CD4-positive, CD25-positive, alpha-beta regulatory T cell (primary cell): Measurements from ENCODE around the gene ADGB. TPM values are rescaled to one million over a fixed set of nuclear protein-coding genes. Genes with fewer than 3 reads are reported as not detected.

Experiments
- ATAC-seq, 2 donors: fragments of 150-1000 bp; cut with Tn5 transposase; one replicate each; pipeline ENCODE4 v1.10.0; 2021; ENCODE audit warnings: low read depth in 2 of 2, moderate number of reproducible peaks in 2 of 2, moderate library complexity in 1 of 2
- DNase-seq, 3 donors: peaks; one replicate each; pipeline versions ENCODE4 v3.0.0 to v3.0.0-alpha.2; 2012 to 2022; ENCODE audit warnings: mixed read lengths in 1 of 3
- H3K27ac ChIP-seq: one replicate; pipeline ENCODE4 v1.7.0; 2013; ENCODE audit warnings: mild to moderate bottlenecking, low read length; ENCODE audit not compliant: insufficient read depth, poor library complexity, severe bottlenecking
- H3K27me3 ChIP-seq: one replicate; pipeline ENCODE4 v1.7.0; 2013; ENCODE audit warnings: low read length; ENCODE audit not compliant: control insufficient read depth, insufficient read depth
- H3K36me3 ChIP-seq: one replicate; pipeline ENCODE4 v1.7.0; 2013; ENCODE audit warnings: mild to moderate bottlenecking, low read length, moderate library complexity; ENCODE audit not compliant: control insufficient read depth, insufficient read depth
- H3K4me1 ChIP-seq: 2 replicates; pipeline ENCODE4 v1.7.0; 2013; ENCODE audit warnings: mild to moderate bottlenecking, low read length; ENCODE audit not compliant: insufficient read depth, control insufficient read depth, poor library complexity, severe bottlenecking
- H3K4me3 ChIP-seq: one replicate; pipeline ENCODE4 v1.7.0; 2013; ENCODE audit warnings: low read depth, mild to moderate bottlenecking, low read length, moderate library complexity
- H3K9me3 ChIP-seq, 2 experiments: 1 replicate in 1 of 2; 2 replicates in 1 of 2; pipeline ENCODE4 v1.7.0; 2013; ENCODE audit warnings: low read length in 2 of 2, mild to moderate bottlenecking in 1 of 2, moderate library complexity in 1 of 2; ENCODE audit not compliant: control insufficient read depth in 2 of 2
- H3K27ac Mint-ChIP-seq, 3 donors: one replicate each; pipeline ENCODE4 v1.8.0; 2020 to 2022; ENCODE audit warnings: mild to moderate bottlenecking in 3 of 3, mixed read lengths in 3 of 3, moderate library complexity in 2 of 3
- H3K27me3 Mint-ChIP-seq: one replicate; pipeline ENCODE4 v1.8.0; 2022; ENCODE audit warnings: mild to moderate bottlenecking, mixed read lengths
- H3K36me3 Mint-ChIP-seq: one replicate; pipeline ENCODE4 v1.8.0; 2020; ENCODE audit warnings: mixed read lengths
- H3K4me1 Mint-ChIP-seq, 4 donors: one replicate each; pipeline ENCODE4 v1.8.0; 2020 to 2022; ENCODE audit warnings: mixed read lengths in 4 of 4, mild to moderate bottlenecking in 1 of 4
- H3K4me3 Mint-ChIP-seq, 4 donors: one replicate each; pipeline ENCODE4 v1.8.0; 2020 to 2022; ENCODE audit warnings: mild to moderate bottlenecking in 4 of 4, mixed read lengths in 4 of 4, moderate library complexity in 3 of 4
- H3K9me3 Mint-ChIP-seq, 7 donors: one replicate each; pipeline ENCODE4 v1.8.0; 2020 to 2022; ENCODE audit warnings: mixed read lengths in 7 of 7, mild to moderate bottlenecking in 3 of 7, moderate library complexity in 2 of 7
- polyA plus RNA-seq, 4 donors: library from polyadenylated mRNA; unstranded; fragments of 300-500 nt; fragmentation: Illumina TruSeq; gene quantifications; one replicate each; pipeline ENCODE4 v1.2.3, GENCODE V29; 2021
- total RNA-seq: library from RNA; stranded (reverse); gene quantifications from one replicate; pipeline ENCODE4 v1.2.3, GENCODE V29; 2022

ADGB gene
- total and polyA plus RNA-seq, 5 donors from 2014 or later = not detected

GRCh38 chr6:146594495-146594894 is 4.3 kb upstream of the ADGB start:
- H3K4me1 ChIP-seq = no peaks in the 10 kb centered on the region
- no peaks in the 10 kb centered on the region for H3K36me3 Mint-ChIP-seq

GRCh38 chr6:146595972-146596731 is 2.6 kb upstream of the ADGB start:
- Mint-ChIP-seq H3K27me3 (peaks cover 8% of the 10 kb centered on the region), H3K4me3 (no peak overlapping the region), H3K36me3 (no peaks in the 10 kb centered on the region), H3K4me1 (peaks cover 0 to 5% (median 1%) of the 10 kb centered on the region in 4 donors), H3K9me3 (peaks cover 0 to 3% (median 0%) of the 10 kb centered on the region in 7 donors), H3K27ac (no peak overlapping the region)
- Histone ChIP-seq H3K36me3 (no peaks in the 10 kb centered on the region), H3K9me3 (no peaks in the 10 kb centered on the region), H3K4me1 (no peaks in the 10 kb centered on the region), H3K27ac (no peak overlapping the region), H3K4me3 (no peak overlapping the region), H3K27me3 (no peaks in the 10 kb centered on the region)
- ATAC-seq = no peak
- no peak for DNase-seq

More at GRCh38 chr6:146594495-146594894, 4.3 kb upstream of the ADGB start:
- H3K27ac Mint-ChIP-seq = no peak overlapping the region
- no peak overlapping the region for H3K4me3 ChIP-seq
- peaks cover 0 to 5% (median 1%) of the 10 kb centered on the region in 4 donors for H3K4me1 Mint-ChIP-seq
- H3K27me3 ChIP-seq = no peaks in the 10 kb centered on the region
- H3K9me3 Mint-ChIP-seq = peaks cover 0 to 3% (median 0%) of the 10 kb centered on the region in 7 donors
- H3K4me3 Mint-ChIP-seq = no peak overlapping the region
- H3K27me3 Mint-ChIP-seq = peaks cover 4% of the 10 kb centered on the region
- no peaks in the 10 kb centered on the region for H3K9me3 ChIP-seq
- ATAC-seq (no peak), DNase-seq (no peak)
- H3K27ac ChIP-seq = no peak overlapping the region
- no peaks in the 10 kb centered on the region for H3K36me3 ChIP-seq

- no peak overlapping the region for H3K27ac Mint-ChIP-seq
- peaks cover 0 to 5% (median 1%) of the 10 kb centered on the region in 4 donors for H3K4me1 Mint-ChIP-seq
- ATAC-seq = no peak
- peaks cover 0 to 4% (median 0%) of the 10 kb centered on the region in 7 donors for H3K9me3 Mint-ChIP-seq
- no peak overlapping the region for H3K4me3 Mint-ChIP-seq
- no peaks in the 10 kb centered on the region for H3K4me1 ChIP-seq
- H3K27me3 ChIP-seq = no peaks in the 10 kb centered on the region
- H3K36me3 ChIP-seq = no peaks in the 10 kb centered on the region
- H3K9me3 ChIP-seq = no peaks in the 10 kb centered on the region
- H3K27ac ChIP-seq = no peak overlapping the region
- H3K27me3 Mint-ChIP-seq = peaks cover 8% of the 10 kb centered on the region
- DNase-seq = no peak
- no peaks in the 10 kb centered on the region for H3K36me3 Mint-ChIP-seq
- no peak overlapping the region for H3K4me3 ChIP-seq
Observed at GRCh38 chr6:146601352-146601751, 2.6 kb downstream of the ADGB start.

GRCh38 chr6:146602526-146602925 is 3.8 kb downstream of the ADGB start:
- peaks cover 0 to 5% (median 1%) of the 10 kb centered on the region in 4 donors for H3K4me1 Mint-ChIP-seq
- no peak overlapping the region for H3K4me3 ChIP-seq
- DNase-seq (no peak), ATAC-seq (no peak)
- H3K27ac Mint-ChIP-seq = no peak overlapping the region
- H3K27me3 Mint-ChIP-seq = peaks cover 8% of the 10 kb centered on the region
- no peaks in the 10 kb centered on the region for H3K4me1 ChIP-seq
- H3K9me3 ChIP-seq = no peaks in the 10 kb centered on the region
- H3K9me3 Mint-ChIP-seq = peaks cover 0 to 5% (median 3%) of the 10 kb centered on the region in 7 donors
- H3K36me3 Mint-ChIP-seq = no peaks in the 10 kb centered on the region
- H3K36me3 ChIP-seq = no peaks in the 10 kb centered on the region
- no peak overlapping the region for H3K27ac ChIP-seq
- no peak overlapping the region for H3K4me3 Mint-ChIP-seq
- no peaks in the 10 kb centered on the region for H3K27me3 ChIP-seq

GRCh38 chr6:146613947-146614346 is 15.2 kb downstream of the ADGB start:
- no peaks in the 10 kb centered on the region for H3K9me3 ChIP-seq
- no peaks in the 10 kb centered on the region for H3K4me1 Mint-ChIP-seq
- no peaks in the 10 kb centered on the region for H3K27me3 Mint-ChIP-seq
- no peak overlapping the region for H3K27ac Mint-ChIP-seq
- no peaks in the 10 kb centered on the region for H3K27me3 ChIP-seq
- no peak overlapping the region for H3K27ac ChIP-seq
- DNase-seq (no peak), ATAC-seq (no peak)
- no peaks in the 10 kb centered on the region for H3K36me3 Mint-ChIP-seq
- H3K36me3 ChIP-seq = no peaks in the 10 kb centered on the region
- no peaks in the 10 kb centered on the region for H3K4me1 ChIP-seq
- peaks cover 0 to 10% (median 3%) of the 10 kb centered on the region in 7 donors for H3K9me3 Mint-ChIP-seq
- no peak overlapping the region for H3K4me3 ChIP-seq
- no peak overlapping the region for H3K4me3 Mint-ChIP-seq

DNA sequence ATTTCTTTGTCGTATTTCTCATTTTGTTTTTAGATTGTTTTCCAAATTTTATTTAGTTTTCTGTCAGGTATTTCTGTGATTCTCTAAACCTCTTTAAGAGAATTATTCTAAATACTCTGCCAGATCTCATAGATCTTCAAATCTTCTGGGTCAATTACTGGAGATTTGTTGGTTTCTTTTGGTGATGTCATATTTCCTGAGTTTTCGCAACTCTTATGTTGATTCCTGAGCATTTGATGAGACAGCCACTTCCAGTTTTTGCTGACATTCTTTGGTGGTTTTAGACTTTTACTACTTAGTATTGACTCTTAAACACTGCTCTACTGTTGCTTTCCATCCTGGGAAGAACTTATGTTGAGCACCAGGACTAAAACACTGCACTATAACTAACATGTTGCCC is 21.9 kb downstream of the ADGB start:
- no peak for ATAC-seq
- Mint-ChIP-seq H3K27ac (no peak overlapping the region), H3K4me1 (no peaks in the 10 kb centered on the region), H3K27me3 (peaks cover 3% of the 10 kb centered on the region), H3K4me3 (no peak overlapping the region), H3K9me3 (peaks cover 0 to 13% (median 5%) of the 10 kb centered on the region in 7 donors), H3K36me3 (no peaks in the 10 kb centered on the region)
- Histone ChIP-seq H3K4me3 (no peak overlapping the region), H3K4me1 (no peaks in the 10 kb centered on the region), H3K36me3 (no peaks in the 10 kb centered on the region), H3K9me3 (no peaks in the 10 kb centered on the region), H3K27me3 (no peaks in the 10 kb centered on the region), H3K27ac (no peak overlapping the region)
- no peak for DNase-seq

GRCh38 chr6:146628350-146628749 is 29.6 kb downstream of the ADGB start:
- H3K4me3 ChIP-seq = no peak overlapping the region
- no peak overlapping the region for H3K27ac Mint-ChIP-seq
- H3K4me1 ChIP-seq = no peaks in the 10 kb centered on the region
- H3K4me3 Mint-ChIP-seq = no peak overlapping the region
- no peak for DNase-seq
- H3K9me3 ChIP-seq = peaks cover 0 to 3% of the 10 kb centered on the region in 2 experiments
- no peaks in the 10 kb centered on the region for H3K27me3 ChIP-seq
- no peaks in the 10 kb centered on the region for H3K36me3 ChIP-seq
- H3K4me1 Mint-ChIP-seq = no peaks in the 10 kb centered on the region
- no peak overlapping the region for H3K27ac ChIP-seq
- H3K36me3 Mint-ChIP-seq = no peaks in the 10 kb centered on the region
- peaks cover 0 to 5% (median 2%) of the 10 kb centered on the region in 7 donors for H3K9me3 Mint-ChIP-seq
- ATAC-seq = no peak
- peaks cover 4% of the 10 kb centered on the region for H3K27me3 Mint-ChIP-seq

GRCh38 chr6:146634022-146634421 is 35.2 kb downstream of the ADGB start:
- H3K9me3 Mint-ChIP-seq = peaks cover 0 to 5% (median 0%) of the 10 kb centered on the region in 7 donors
- no peak overlapping the region for H3K4me3 Mint-ChIP-seq
- H3K4me1 Mint-ChIP-seq = no peaks in the 10 kb centered on the region
- Histone ChIP-seq H3K27me3 (no peaks in the 10 kb centered on the region), H3K4me3 (no peak overlapping the region), H3K9me3 (peaks cover 0 to 3% of the 10 kb centered on the region in 2 experiments), H3K27ac (no peak overlapping the region), H3K36me3 (no peaks in the 10 kb centered on the region), H3K4me1 (no peaks in the 10 kb centered on the region)
- H3K27ac Mint-ChIP-seq = no peak overlapping the region
- no peaks in the 10 kb centered on the region for H3K36me3 Mint-ChIP-seq
- ATAC-seq = no peak
- no peaks in the 10 kb centered on the region for H3K27me3 Mint-ChIP-seq
- no peak for DNase-seq
